ENCODE data around the gene SIRT6. TPM values are rescaled to one million over a fixed set of nuclear protein-coding genes. Genes with fewer than 3 reads are reported as not detected.

Gene SIRT6
- total and polyA plus RNA-seq, 9 of the 15 experiments (the other 6 are each of a cell fraction or from before 2014, with no cell fraction given), result 1.4 to 41.1 (median 10.2) TPM

DNA sequence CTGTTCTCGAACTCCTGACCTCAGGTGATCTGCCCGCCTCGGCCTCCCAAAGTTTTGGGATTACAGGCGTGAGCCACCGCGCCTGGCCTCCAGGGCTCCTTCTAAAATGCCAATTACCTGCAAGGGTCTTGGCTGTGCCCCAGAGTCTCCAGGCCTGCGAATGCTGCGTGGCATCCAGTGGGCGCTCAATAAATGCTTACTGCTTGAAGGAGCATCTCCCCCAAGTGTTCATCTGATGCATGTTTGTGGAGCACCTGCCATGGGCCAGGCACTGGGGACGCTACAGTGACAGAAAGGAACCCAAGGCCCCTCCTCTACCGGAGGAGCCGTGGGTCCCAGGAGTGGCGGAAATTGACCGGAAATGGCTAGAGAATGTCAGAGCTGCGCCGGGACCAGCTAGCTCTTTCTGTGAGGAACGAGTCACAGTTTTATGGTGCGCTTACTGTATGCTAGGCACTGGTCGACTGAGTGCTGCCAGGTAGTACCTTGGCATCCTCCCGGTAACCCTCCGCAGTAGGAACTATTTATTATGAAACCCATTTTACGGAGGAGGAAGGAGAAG is 14.3 kb upstream of the SIRT6 start:
- Histone ChIP-seq H3K4me2 (ENCODE audit: insufficient read depth, low read length) (no peak overlapping the region), H3K27ac (ENCODE audit: extremely low read depth, low read depth, low read length) (no peak overlapping the region), H2AFZ (ENCODE audit: low read depth, low read length) (no peak overlapping the region), H3K9ac (ENCODE audit: insufficient read depth in 1 of 2, low read depth in 2 of 2, low read length in 2 of 2) (no peak overlapping the region), H4K20me1 (replicated peaks; ENCODE audit: control insufficient read depth, insufficient read depth, low read length) (no peaks in the 10 kb centered on the region), H3K36me3 (ENCODE audit: control insufficient read depth, insufficient read depth, low read length) (no peaks in the 10 kb centered on the region), H3K27me3 (ENCODE audit: control insufficient read depth in 2 of 2, insufficient read depth in 2 of 2, low read length in 2 of 2) (peaks cover 8 to 30% of the 10 kb centered on the region in 2 experiments), H3K4me1 (replicated peaks in 1 of 2; ENCODE audit: control insufficient read depth in 2 of 2, insufficient read depth in 2 of 2, low read length in 2 of 2) (peaks cover 0 to 14% of the 10 kb centered on the region in 2 experiments; a peak in 2 of 5 replicates), H3K79me2 (ENCODE audit: control insufficient read depth, insufficient read depth, low read length) (no peaks in the 10 kb centered on the region), H3K9me1 (ENCODE audit: control insufficient read depth, insufficient read depth, low read length) (no peaks in the 10 kb centered on the region), H3K9me3 (replicated peaks; ENCODE audit: control insufficient read depth, insufficient read depth, low read depth, low read length) (no peaks in the 10 kb centered on the region), H3K4me3 (no peak overlapping the region)
- intact Hi-C loops (cut with micrococcal nuclease) (no loop called here), in situ Hi-C loops (cut with MboI) (no loop called here)
- WGBS (ENCODE audit: insufficient coverage, low coverage, missing lambda C conversion rate), result 37% methylated on average over 22 of the region's 22 CpGs
- no TSS peak for BruUV-seq (replicated peaks)
- TF ChIP-seq, protein P1, sequence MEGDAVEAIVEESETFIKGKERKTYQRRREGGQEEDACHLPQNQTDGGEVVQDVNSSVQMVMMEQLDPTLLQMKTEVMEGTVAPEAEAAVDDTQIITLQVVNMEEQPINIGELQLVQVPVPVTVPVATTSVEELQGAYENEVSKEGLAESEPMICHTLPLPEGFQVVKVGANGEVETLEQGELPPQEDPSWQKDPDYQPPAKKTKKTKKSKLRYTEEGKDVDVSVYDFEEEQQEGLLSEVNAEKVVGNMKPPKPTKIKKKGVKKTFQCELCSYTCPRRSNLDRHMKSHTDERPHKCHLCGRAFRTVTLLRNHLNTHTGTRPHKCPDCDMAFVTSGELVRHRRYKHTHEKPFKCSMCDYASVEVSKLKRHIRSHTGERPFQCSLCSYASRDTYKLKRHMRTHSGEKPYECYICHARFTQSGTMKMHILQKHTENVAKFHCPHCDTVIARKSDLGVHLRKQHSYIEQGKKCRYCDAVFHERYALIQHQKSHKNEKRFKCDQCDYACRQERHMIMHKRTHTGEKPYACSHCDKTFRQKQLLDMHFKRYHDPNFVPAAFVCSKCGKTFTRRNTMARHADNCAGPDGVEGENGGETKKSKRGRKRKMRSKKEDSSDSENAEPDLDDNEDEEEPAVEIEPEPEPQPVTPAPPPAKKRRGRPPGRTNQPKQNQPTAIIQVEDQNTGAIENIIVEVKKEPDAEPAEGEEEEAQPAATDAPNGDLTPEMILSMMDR (IDR thresholded peaks at IDR 0.05 in 2 of 3, conservative IDR thresholded peaks at IDR 0.05 in 1 of 3; ENCODE audit: insufficient read depth in 2 of 3, low read depth in 1 of 3, low read length in 3 of 3), result peak in 1 of 3 experiments; percentile 12; a peak in 1 of 6 replicates
- TF ChIP-seq ZKSCAN8 (CRISPR knock-in tag; IDR thresholded peaks at IDR 0.05), result peak; percentile 92
- TF ChIP-seq, protein P2, sequence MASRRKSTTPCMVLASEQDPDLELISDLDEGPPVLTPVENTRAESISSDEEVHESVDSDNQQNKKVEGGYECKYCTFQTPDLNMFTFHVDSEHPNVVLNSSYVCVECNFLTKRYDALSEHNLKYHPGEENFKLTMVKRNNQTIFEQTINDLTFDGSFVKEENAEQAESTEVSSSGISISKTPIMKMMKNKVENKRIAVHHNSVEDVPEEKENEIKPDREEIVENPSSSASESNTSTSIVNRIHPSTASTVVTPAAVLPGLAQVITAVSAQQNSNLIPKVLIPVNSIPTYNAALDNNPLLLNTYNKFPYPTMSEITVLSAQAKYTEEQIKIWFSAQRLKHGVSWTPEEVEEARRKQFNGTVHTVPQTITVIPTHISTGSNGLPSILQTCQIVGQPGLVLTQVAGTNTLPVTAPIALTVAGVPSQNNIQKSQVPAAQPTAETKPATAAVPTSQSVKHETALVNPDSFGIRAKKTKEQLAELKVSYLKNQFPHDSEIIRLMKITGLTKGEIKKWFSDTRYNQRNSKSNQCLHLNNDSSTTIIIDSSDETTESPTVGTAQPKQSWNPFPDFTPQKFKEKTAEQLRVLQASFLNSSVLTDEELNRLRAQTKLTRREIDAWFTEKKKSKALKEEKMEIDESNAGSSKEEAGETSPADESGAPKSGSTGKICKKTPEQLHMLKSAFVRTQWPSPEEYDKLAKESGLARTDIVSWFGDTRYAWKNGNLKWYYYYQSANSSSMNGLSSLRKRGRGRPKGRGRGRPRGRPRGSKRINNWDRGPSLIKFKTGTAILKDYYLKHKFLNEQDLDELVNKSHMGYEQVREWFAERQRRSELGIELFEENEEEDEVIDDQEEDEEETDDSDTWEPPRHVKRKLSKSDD (conservative IDR thresholded peaks at IDR 0.05; ENCODE audit: low read length), result no peak
- TF ChIP-seq, protein P3, sequence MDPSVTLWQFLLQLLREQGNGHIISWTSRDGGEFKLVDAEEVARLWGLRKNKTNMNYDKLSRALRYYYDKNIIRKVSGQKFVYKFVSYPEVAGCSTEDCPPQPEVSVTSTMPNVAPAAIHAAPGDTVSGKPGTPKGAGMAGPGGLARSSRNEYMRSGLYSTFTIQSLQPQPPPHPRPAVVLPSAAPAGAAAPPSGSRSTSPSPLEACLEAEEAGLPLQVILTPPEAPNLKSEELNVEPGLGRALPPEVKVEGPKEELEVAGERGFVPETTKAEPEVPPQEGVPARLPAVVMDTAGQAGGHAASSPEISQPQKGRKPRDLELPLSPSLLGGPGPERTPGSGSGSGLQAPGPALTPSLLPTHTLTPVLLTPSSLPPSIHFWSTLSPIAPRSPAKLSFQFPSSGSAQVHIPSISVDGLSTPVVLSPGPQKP (CRISPR knock-in tag; IDR thresholded peaks at IDR 0.05), result no peak
- no peak for TF ChIP-seq ZKSCAN3 (CRISPR knock-in tag; IDR thresholded peaks at IDR 0.05)
- ChIA-PET POLR2A (interaction anchor here (1.0 kb wide), 1 partner anchor 241 kb away, joined by 4 read pairs; no protein-coding TSS in a partner anchor), CTCF (ENCODE audit: low intra/inter-chr PET ratio) (no interaction called here)
- ATAC-seq (no peak), DNase-seq (ENCODE audit: extremely low read depth in 1 of 4, low spot score in 3 of 4) (no peak), FAIRE-seq (no peak)

Data from K562 (cell line).